GM18909 (cell line): ENCODE results near the gene MTMR10.

ENCODE experiments used
- ATAC-seq: cut with Tn5 transposase; IDR thresholded peaks from one replicate; pipeline ENCODE4 v1.9.1; 2021; ENCODE audit warnings: mild to moderate bottlenecking; ENCODE audit not compliant: unreplicated experiment, poor library complexity

Gene MTMR10

GRCh38 chr15:30963681-30964080, 27.7 kb downstream of the MTMR10 start:
- ATAC-seq = no peak

GRCh38 chr15:30962659-30963058, 28.8 kb downstream of the MTMR10 start:
- no peak for ATAC-seq

DNA sequence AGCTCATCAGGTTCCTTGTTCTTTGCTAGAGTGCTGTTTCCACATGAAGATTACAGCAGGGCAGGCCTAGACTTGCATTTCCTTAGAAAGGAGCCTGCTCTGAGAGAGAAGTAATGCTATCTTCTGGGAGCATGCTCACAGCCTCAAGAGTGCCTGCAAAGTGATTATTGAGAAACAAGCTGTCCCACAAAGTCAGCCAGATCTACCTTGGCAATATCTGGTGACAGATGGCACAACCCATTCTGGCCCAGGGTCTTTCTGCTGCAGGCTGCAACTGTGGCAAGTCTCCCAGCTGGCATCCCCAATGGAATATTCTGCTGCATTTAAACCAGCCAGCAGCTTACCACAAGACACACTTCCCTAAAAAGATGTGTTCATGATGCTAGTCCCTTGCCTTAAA, 29.3 kb downstream of the MTMR10 start:
- no peak for ATAC-seq

DNA sequence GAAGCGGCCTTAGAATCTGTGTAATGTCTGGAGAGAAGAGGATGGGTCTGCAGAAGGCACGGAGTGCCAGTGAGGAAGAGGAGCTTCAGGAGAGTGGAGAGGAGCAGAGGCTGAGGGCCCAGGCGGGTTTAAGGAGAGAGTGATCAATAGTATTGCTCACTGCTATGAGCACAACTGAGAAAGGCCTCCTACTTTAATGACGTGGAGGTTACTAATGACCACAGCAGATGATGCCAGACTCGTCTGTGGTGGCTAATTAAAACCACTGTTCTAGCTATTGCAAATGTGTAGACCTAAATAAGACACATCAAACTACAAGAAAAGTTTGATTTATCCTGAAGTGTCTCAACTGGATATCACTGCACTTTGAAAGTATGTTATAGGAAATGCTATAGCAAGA, 33.2 kb downstream of the MTMR10 start:
- no peak for ATAC-seq

DNA sequence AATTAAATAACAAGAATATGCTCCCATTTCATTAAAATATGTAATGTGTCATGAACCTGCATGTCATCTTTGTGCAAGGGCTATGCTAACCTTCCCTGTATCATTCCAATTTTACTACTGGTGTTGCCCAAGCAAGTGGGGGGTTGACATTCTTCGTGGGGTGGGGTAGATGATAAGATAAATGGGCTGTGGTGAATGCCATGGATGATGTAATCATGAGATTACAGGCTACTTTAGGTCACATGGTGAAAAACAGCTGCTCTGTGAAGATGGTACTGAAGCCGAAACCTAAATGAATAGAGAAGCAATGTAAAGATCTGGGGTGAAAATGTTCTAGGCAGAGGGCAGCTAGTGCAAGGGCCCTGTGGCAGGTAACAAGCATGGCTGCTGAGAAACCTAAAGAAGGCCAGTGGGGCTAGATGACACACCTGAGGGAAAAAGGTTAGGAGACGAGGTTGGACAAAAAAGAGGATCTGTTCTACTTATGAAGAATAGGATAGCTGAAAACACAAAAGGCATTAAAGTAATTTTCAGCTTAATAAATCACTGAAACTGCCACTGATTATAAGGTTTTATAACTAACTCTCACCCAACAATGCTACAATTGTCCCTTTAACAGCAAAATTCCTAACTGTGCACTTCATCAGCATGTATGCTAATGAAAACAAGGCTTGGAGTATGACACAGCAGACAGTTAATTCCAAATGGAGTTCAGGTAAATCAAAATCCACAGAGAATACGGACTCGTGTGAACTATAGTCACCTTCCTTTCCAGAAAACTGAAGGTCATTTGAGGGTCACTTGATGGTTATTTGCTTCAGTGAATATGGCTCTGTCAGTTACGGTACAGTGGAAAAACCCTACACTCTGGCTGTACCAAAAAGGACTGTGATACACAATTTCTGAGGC, 35.0 kb downstream of the MTMR10 start:
- no peak for ATAC-seq

- no peak for ATAC-seq
Measured at GRCh38 chr15:30954674-30955073, 36.8 kb downstream of the MTMR10 start.

DNA sequence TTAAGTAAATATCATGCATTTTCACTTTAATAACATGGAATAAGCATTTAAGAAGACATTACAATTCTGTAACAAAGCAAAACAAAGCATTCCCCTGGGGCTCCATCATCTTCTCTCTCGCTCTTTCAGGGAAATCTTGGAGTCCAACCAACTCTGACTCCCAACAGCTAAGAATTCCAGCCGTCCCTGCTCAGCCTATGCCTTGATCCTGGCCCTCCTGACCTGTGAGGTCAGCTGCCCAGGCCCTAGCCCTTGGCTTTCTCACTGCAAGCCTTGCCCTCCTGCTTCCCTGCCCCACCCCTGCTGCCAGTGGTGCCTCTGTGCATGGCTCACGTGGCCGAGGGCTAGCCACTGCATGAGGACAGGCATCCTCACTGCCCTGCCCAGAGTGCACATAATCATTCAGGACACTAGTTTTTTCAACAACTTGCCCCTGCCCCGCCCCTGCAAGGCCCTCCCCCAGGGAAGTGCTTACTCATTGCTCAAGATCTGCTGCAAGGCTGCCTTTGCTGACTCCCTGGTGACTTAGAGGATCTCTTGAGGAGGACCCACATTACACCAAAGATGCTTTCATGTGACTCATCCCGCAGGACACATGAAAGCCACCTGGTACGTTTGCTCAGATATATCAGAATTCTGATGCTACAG, 37.6 kb downstream of the MTMR10 start:
- no peak for ATAC-seq

- no peak for ATAC-seq
Measured at GRCh38 chr15:30953183-30953582, 38.2 kb downstream of the MTMR10 start.

GRCh38 chr15:30943654-30944335, 47.6 kb downstream of the MTMR10 start:
- no peak for ATAC-seq

- ATAC-seq = no peak
Measured at GRCh38 chr15:30941520-30941919, 49.9 kb downstream of the MTMR10 start.

DNA sequence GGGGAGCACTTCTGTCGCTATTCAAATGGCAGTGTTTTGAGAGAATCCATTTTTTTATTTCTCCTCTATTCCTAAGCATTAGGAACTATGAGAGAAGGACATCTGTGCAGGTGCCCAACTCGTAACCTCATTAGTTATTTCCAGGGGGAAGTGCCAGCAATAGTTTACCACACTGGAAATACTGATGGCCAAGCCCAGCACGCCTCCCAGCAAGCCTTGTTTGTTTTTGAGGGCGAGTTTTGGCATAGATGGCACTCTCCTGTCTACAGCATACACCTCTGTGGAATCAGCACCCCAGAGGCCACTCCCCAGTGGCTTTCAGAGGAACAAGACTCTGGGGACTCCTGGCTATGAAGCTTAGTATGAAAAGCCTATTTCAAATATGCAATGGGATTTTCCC, 51.1 kb downstream of the MTMR10 start:
- ATAC-seq = no peak

DNA sequence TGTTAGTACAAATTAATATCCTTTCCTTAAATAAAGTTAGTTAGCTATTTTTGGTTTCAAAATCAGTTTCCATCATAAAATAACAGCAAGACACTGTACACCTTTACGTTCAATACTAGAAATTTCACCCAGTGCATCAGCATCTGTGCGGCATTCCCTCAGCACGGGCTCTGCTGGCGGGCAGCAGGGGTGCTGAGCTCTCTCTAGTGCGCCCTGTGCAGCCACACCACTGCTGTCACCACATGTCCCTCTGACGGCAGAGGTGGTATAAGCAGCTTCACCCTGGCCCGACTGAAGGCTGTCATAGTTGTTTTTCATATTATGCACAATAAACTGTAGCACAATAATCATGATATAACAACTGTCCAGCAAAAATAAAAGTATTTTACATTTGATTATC, 52.3 kb downstream of the MTMR10 start:
- ATAC-seq = no peak

GRCh38 chr15:30933293-30933692, 58.1 kb downstream of the MTMR10 start:
- ATAC-seq = no peak

- ATAC-seq = no peak
Measured at GRCh38 chr15:30930422-30930821, 61.0 kb downstream of the MTMR10 start.

GRCh38 chr15:30929982-30930381, 61.4 kb downstream of the MTMR10 start:
- ATAC-seq = no peak

- ATAC-seq = no peak
Measured at GRCh38 chr15:30929064-30929669, 62.3 kb downstream of the MTMR10 start.

DNA sequence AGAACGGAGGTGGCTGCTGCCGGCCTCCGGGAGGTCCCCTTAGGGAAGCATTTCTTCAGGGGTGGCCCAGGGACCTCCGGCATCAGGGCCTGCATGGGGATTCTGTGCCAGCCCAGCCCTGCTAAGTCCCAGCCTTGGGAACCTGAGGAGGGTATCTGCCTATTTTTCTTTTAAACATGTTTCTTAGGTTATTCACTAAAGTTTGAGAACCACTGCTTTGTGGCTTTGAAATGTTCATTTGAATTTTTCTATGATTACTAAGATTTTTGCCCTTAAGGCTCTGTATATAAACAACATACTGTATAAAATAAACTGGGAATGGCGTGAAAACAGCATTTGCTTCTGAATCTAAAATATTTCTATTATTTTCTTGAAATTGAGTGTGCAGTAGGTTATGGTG, 63.4 kb downstream of the MTMR10 start:
- no peak for ATAC-seq

DNA sequence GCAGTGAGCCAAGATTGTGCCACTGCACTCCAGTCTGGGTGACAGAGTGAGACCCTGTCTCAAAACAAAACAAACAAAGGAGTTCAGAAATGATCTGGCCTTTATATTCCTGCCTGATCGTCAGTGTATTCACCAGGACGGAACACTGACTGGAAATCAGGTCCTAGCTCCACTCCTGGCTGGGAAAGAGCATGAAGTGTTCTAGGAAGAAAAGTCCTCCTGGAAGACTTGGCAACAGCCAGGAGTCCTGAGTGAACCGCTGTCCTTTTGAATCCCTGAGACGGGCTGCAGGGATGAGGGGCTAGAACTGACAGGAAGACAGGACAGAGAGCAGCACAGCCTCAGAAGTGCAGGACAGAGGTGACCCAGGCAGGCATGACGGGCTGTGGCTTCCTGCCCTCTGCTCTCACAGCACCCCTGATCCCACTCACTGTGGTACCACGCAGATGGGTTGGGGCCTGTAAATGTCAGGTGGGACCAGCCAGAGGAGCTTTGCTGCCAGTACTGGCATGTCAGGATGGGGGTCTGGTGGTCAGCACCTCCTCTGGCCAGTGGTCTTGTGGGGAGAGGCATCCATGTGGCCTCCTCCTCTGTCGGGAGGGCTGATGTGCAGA, 64.2 kb downstream of the MTMR10 start:
- ATAC-seq = no peak

- ATAC-seq = no peak
Measured at GRCh38 chr15:30926161-30926560, 65.3 kb downstream of the MTMR10 start.

- no peak for ATAC-seq
Measured at GRCh38 chr15:30925686-30926085, 65.7 kb downstream of the MTMR10 start.
